Natural killer cell (primary cell): ENCODE measurements around the gene AOPEP. TPM values are rescaled to one million over a fixed set of nuclear protein-coding genes. Genes with fewer than 3 reads are reported as not detected.

Experiments used
- ATAC-seq, 3 donors: fragments of 150-1000 bp in 2 of 3; fragments of 200-7000 bp in 1 of 3; cut with Tn5 transposase; 1 replicate in 1 of 3; 2 replicates in 2 of 3; pipeline ENCODE4 v1.10.0; 2021; ENCODE audit warnings: mild to moderate bottlenecking in 2 of 3, moderate library complexity in 2 of 3
- DNase-seq, 2 donors: peaks; one replicate each; pipeline versions ENCODE4 v3.0.0 to v3.0.0-alpha.2; 2013 to 2021; ENCODE audit warnings: mixed read lengths in 1 of 2
- H3K27ac ChIP-seq: one replicate; pipeline ENCODE4 v1.5.1; 2013; ENCODE audit warnings: mild to moderate bottlenecking, low read length
- H3K27me3 ChIP-seq: one replicate; pipeline ENCODE4 v1.6.1; 2013; ENCODE audit warnings: low read length; ENCODE audit not compliant: control insufficient read depth, insufficient read depth
- H3K36me3 ChIP-seq: one replicate; pipeline ENCODE4 v1.6.1; 2013; ENCODE audit warnings: low read length; ENCODE audit not compliant: control insufficient read depth, insufficient read depth
- H3K4me1 ChIP-seq: one replicate; pipeline ENCODE4 v1.6.1; 2013; ENCODE audit warnings: low read length; ENCODE audit not compliant: control insufficient read depth, insufficient read depth
- H3K4me3 ChIP-seq: one replicate; pipeline ENCODE4 v1.5.1; 2013; ENCODE audit warnings: low read length
- H3K9me3 ChIP-seq: one replicate; pipeline ENCODE4 v1.6.1; 2013; ENCODE audit warnings: low read length; ENCODE audit not compliant: control insufficient read depth, insufficient read depth
- H3K27ac Mint-ChIP-seq, 2 donors: one replicate each; pipeline ENCODE4 v1.8.0; 2022; ENCODE audit warnings: mild to moderate bottlenecking in 2 of 2, mixed read lengths in 2 of 2, moderate library complexity in 1 of 2
- H3K27me3 Mint-ChIP-seq, 2 donors: one replicate each; pipeline ENCODE4 v1.8.0; 2022; ENCODE audit warnings: low read depth in 2 of 2, mixed read lengths in 2 of 2
- H3K36me3 Mint-ChIP-seq: one replicate; pipeline ENCODE4 v1.8.0; 2022; ENCODE audit warnings: mixed read lengths
- H3K4me1 Mint-ChIP-seq, 2 donors: one replicate each; pipeline ENCODE4 v1.8.0; 2022; ENCODE audit warnings: mixed read lengths in 2 of 2
- H3K4me3 Mint-ChIP-seq: one replicate; pipeline ENCODE4 v1.8.0; 2022; ENCODE audit warnings: mild to moderate bottlenecking, moderate library complexity, mixed read lengths
- H3K9me3 Mint-ChIP-seq, 2 donors: one replicate each; pipeline ENCODE4 v1.8.0; 2022; ENCODE audit warnings: mixed read lengths in 2 of 2
- CTCF ChIP-seq: fragments of 200-600 bp; IDR thresholded peaks from one replicate; pipeline ENCODE4 v1.8.0; 2022; ENCODE audit warnings: antibody characterized with exemption
- WGBS: methylation state at CpG from one replicate; pipeline ENCODE4 v1.1.7; 2013; ENCODE audit warnings: missing lambda C conversion rate; ENCODE audit not compliant: insufficient coverage; 5-methylcytosine and 5-hydroxymethylcytosine counted together
- intact Hi-C: fragments of 100-400 bp; cut with micrococcal nuclease; formaldehyde crosslinking; loops from one replicate; pipeline ENCODE4 v1.14.2; 2022
- total RNA-seq, 4 donors: library from RNA; stranded (reverse); fragments of 120-200 nt in 1 of 4; gene quantifications; one replicate each; pipeline versions ENCODE4 v1.2.3 to v1.2.4, GENCODE V29; 2013 to 2022

AOPEP gene
- total RNA-seq, 3 donors from 2014 or later (not counting 1 experiment from before 2014, with no cell fraction given), result 20.1 to 22.6 (median 20.6) TPM

DNA sequence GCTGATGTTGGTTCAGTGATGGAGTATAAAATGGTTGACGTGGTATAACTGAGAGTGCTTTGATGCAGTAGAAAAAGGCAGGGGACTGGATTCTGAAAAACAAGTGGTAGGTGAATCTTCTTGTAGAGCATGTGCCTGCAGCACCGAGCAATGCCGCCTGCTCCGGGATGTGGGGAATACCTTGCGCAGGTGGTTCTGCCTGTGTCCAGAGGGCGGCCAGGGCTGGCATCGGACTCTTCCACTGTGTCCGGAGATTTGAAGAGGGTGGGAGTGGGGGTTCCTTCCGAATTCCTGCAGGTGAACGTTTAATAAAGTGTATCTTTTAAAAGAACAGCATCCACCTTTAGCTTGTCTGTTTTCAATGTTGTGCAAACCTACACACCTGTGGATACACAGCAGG is 353.0 kb downstream of the AOPEP start:
- no peaks in the 10 kb centered on the region for H3K9me3 Mint-ChIP-seq
- Histone ChIP-seq H3K4me1 (no peaks in the 10 kb centered on the region), H3K4me3 (no peak overlapping the region), H3K27me3 (no peaks in the 10 kb centered on the region), H3K36me3 (no peaks in the 10 kb centered on the region), H3K27ac (no peak overlapping the region), H3K9me3 (no peaks in the 10 kb centered on the region)
- no peaks in the 10 kb centered on the region for H3K36me3 Mint-ChIP-seq
- DNase-seq (no peak), ATAC-seq (no peak)
- H3K27me3 Mint-ChIP-seq, result no peaks in the 10 kb centered on the region
- no peak overlapping the region for H3K27ac Mint-ChIP-seq
- intact Hi-C loops, result no loop called here
- 96% methylated on average over 10 of the region's 10 CpGs for WGBS
- TF ChIP-seq CTCF, result no peak
- H3K4me1 Mint-ChIP-seq, result no peaks in the 10 kb centered on the region
- no peak overlapping the region for H3K4me3 Mint-ChIP-seq

DNA sequence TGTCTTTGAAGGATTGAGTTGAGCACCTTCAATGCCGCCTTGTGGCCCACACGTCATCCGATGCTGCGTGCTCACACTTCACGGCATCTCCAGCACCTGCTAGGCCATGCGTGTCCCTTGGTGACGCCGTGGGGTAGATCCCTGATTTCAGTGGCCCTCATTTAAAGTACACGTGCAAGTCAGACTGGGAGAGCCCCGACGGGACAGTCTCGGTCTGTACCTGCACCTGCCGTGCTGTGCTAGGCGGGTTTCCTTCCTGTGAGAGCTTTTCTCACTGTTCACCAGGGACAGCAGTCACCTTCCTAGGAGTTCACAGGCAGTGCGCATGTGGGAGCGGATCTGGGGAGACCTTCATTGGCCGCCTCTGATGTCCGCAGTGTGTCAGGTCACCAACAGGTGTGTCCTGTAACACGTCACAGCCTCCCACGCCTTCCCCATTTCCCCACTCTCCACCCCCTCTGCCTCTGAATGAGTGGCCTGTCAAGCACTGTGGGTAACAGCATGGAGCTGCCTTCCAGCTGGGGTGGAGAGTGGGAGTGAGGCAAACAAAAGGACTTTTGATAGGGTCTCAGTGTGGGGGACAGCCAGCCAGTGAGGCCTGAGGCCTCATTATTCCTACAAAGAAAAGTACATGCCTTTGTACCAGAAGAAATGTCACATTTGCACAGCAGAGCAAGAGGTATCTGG is 354.6 kb downstream of the AOPEP start:
- intact Hi-C loops, result no loop called here
- H3K4me1 Mint-ChIP-seq, result no peaks in the 10 kb centered on the region
- Histone ChIP-seq H3K4me1 (no peaks in the 10 kb centered on the region), H3K36me3 (no peaks in the 10 kb centered on the region), H3K27ac (no peak overlapping the region), H3K9me3 (no peaks in the 10 kb centered on the region), H3K27me3 (no peaks in the 10 kb centered on the region), H3K4me3 (no peak overlapping the region)
- H3K27me3 Mint-ChIP-seq, result no peaks in the 10 kb centered on the region
- no peak for DNase-seq
- 93% methylated on average over 20 of the region's 20 CpGs for WGBS
- no peak for ATAC-seq
- no peak overlapping the region for H3K4me3 Mint-ChIP-seq
- TF ChIP-seq CTCF, result no peak
- H3K36me3 Mint-ChIP-seq, result no peaks in the 10 kb centered on the region
- H3K27ac Mint-ChIP-seq, result no peak overlapping the region
- no peaks in the 10 kb centered on the region for H3K9me3 Mint-ChIP-seq

DNA sequence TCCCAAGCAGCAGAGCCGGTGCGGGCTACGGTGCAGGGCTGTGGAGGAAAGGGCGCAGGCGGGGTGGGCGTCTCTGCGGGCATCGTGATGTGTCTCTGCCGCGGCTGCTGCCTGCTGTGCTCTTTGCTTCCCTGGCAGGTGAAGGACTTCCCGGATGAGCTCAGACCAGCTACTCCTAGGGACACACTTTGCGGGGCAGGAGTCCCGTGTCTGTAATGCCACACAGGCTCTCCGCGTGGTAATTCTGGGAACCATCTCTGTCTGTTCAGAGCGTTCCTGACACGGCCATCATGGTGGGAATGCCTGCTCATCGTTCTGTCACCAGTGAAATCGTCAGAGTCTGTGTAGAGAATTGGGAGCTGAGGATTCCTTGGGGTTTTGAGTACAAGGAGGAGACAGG is 355.5 kb downstream of the AOPEP start:
- H3K9me3 ChIP-seq, result no peaks in the 10 kb centered on the region
- no peaks in the 10 kb centered on the region for H3K27me3 Mint-ChIP-seq
- no peak overlapping the region for H3K27ac Mint-ChIP-seq
- H3K4me1 Mint-ChIP-seq, result no peaks in the 10 kb centered on the region
- no peaks in the 10 kb centered on the region for H3K27me3 ChIP-seq
- no peak overlapping the region for H3K4me3 ChIP-seq
- no peaks in the 10 kb centered on the region for H3K36me3 Mint-ChIP-seq
- H3K4me3 Mint-ChIP-seq, result no peak overlapping the region
- DNase-seq (no peak), ATAC-seq (no peak)
- no peaks in the 10 kb centered on the region for H3K4me1 ChIP-seq
- TF ChIP-seq CTCF, result no peak
- no peaks in the 10 kb centered on the region for H3K9me3 Mint-ChIP-seq
- intact Hi-C loops, result no loop called here
- H3K27ac ChIP-seq, result no peak overlapping the region
- H3K36me3 ChIP-seq, result no peaks in the 10 kb centered on the region
- WGBS, result 97% methylated on average over 19 of the region's 19 CpGs
